ENCODE measurements around the gene UBAC2. TPM values are rescaled to one million over a fixed set of nuclear protein-coding genes. Genes with fewer than 3 reads are reported as not detected.

The UBAC2 gene
- total RNA-seq, 1 experiment from 2014 or later, result 45.8 TPM

- CTCF ChIA-PET, result no interaction called here
- no peaks in the 10 kb centered on the region for H3K9me3 ChIP-seq (ENCODE audit: low read depth, low read length, poor library complexity, severe bottlenecking)
- TF ChIP-seq, protein P1, sequence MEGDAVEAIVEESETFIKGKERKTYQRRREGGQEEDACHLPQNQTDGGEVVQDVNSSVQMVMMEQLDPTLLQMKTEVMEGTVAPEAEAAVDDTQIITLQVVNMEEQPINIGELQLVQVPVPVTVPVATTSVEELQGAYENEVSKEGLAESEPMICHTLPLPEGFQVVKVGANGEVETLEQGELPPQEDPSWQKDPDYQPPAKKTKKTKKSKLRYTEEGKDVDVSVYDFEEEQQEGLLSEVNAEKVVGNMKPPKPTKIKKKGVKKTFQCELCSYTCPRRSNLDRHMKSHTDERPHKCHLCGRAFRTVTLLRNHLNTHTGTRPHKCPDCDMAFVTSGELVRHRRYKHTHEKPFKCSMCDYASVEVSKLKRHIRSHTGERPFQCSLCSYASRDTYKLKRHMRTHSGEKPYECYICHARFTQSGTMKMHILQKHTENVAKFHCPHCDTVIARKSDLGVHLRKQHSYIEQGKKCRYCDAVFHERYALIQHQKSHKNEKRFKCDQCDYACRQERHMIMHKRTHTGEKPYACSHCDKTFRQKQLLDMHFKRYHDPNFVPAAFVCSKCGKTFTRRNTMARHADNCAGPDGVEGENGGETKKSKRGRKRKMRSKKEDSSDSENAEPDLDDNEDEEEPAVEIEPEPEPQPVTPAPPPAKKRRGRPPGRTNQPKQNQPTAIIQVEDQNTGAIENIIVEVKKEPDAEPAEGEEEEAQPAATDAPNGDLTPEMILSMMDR (conservative IDR thresholded peaks at IDR 0.05; ENCODE audit: low read depth, low read length), result no peak
- TF ChIP-seq EZH2 (IDR thresholded peaks at IDR 0.05; ENCODE audit: borderline replicate concordance, low read depth, low read length, poor library complexity, severe bottlenecking), result no peak
- DNase-seq (ENCODE audit: low spot score), result no peak
- POLR2A ChIA-PET (ENCODE audit: low non-redundant PET), result no interaction called here
- no TSS peak for BruUV-seq (replicated peaks)
- no peaks in the 10 kb centered on the region for H3K4me1 ChIP-seq (ENCODE audit: insufficient read depth, low read length, poor library complexity, severe bottlenecking)
- intact Hi-C loops (cut with micrococcal nuclease; ENCODE audit: unreplicated experiment), result no loop called here
- no peaks in the 10 kb centered on the region for H3K27me3 ChIP-seq (replicated peaks; ENCODE audit: insufficient read depth, low read depth, low read length, poor library complexity)
- no peaks in the 10 kb centered on the region for H3K36me3 ChIP-seq (ENCODE audit: insufficient read depth, low read length, poor library complexity, severe bottlenecking)
- no peak overlapping the region for H3K27ac ChIP-seq (ENCODE audit: low read depth, low read length, poor library complexity, severe bottlenecking)
- no peak overlapping the region for H3K4me3 ChIP-seq (ENCODE audit: low read depth, low read length, poor library complexity, severe bottlenecking)
These were observed 156.5 kb downstream of the UBAC2 start for GRCh38 chr13:99357131-99357596.

GRCh38 chr13:99357941-99358340 lies 157.3 kb downstream of the UBAC2 start:
- intact Hi-C loops (cut with micrococcal nuclease; ENCODE audit: unreplicated experiment), result no loop called here
- no peaks in the 10 kb centered on the region for H3K27me3 ChIP-seq (replicated peaks; ENCODE audit: insufficient read depth, low read depth, low read length, poor library complexity)
- H3K9me3 ChIP-seq (ENCODE audit: low read depth, low read length, poor library complexity, severe bottlenecking), result no peaks in the 10 kb centered on the region
- no peak overlapping the region for H3K4me3 ChIP-seq (ENCODE audit: low read depth, low read length, poor library complexity, severe bottlenecking)
- no peak overlapping the region for H3K27ac ChIP-seq (ENCODE audit: low read depth, low read length, poor library complexity, severe bottlenecking)
- CTCF ChIA-PET, result no interaction called here
- POLR2A ChIA-PET (ENCODE audit: low non-redundant PET), result no interaction called here
- no peaks in the 10 kb centered on the region for H3K4me1 ChIP-seq (ENCODE audit: insufficient read depth, low read length, poor library complexity, severe bottlenecking)
- no peak for DNase-seq (ENCODE audit: low spot score)
- no peaks in the 10 kb centered on the region for H3K36me3 ChIP-seq (ENCODE audit: insufficient read depth, low read length, poor library complexity, severe bottlenecking)
- no TSS peak for BruUV-seq (replicated peaks)
- TF ChIP-seq EZH2 (IDR thresholded peaks at IDR 0.05; ENCODE audit: borderline replicate concordance, low read depth, low read length, poor library complexity, severe bottlenecking), result no peak
- TF ChIP-seq, protein P1 (conservative IDR thresholded peaks at IDR 0.05; ENCODE audit: low read depth, low read length), result no peak

DNA sequence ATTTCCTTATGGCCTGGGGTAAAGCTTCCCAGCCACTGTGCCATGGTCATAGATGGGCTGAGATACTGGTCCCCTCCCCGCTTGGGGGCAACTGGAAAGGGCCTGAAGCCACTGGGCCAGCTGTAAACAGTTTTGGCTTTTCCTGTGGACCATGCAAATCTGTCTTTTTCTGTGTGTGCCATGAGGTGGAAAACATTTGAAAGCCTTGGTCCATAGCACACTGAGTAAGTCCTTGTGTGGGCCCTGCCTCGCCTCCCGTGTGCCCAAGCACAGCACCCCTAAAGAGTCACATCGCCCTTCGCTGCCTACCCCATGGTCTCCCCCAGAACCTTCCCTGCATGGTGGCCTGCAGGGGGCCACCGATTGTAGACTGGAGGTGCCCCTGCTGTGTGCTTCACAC lies 158.9 kb downstream of the UBAC2 start:
- ChIA-PET POLR2A (ENCODE audit: low non-redundant PET) (no interaction called here), CTCF (no interaction called here)
- Histone ChIP-seq H3K36me3 (ENCODE audit: insufficient read depth, low read length, poor library complexity, severe bottlenecking) (no peaks in the 10 kb centered on the region), H3K27me3 (replicated peaks; ENCODE audit: insufficient read depth, low read depth, low read length, poor library complexity) (no peaks in the 10 kb centered on the region), H3K9me3 (ENCODE audit: low read depth, low read length, poor library complexity, severe bottlenecking) (no peaks in the 10 kb centered on the region), H3K4me1 (ENCODE audit: insufficient read depth, low read length, poor library complexity, severe bottlenecking) (no peaks in the 10 kb centered on the region), H3K27ac (ENCODE audit: low read depth, low read length, poor library complexity, severe bottlenecking) (no peak overlapping the region), H3K4me3 (ENCODE audit: low read depth, low read length, poor library complexity, severe bottlenecking) (no peak overlapping the region)
- intact Hi-C loops (cut with micrococcal nuclease; ENCODE audit: unreplicated experiment), result no loop called here
- no TSS peak for BruUV-seq (replicated peaks)
- TF ChIP-seq EZH2 (IDR thresholded peaks at IDR 0.05; ENCODE audit: borderline replicate concordance, low read depth, low read length, poor library complexity, severe bottlenecking), result no peak
- TF ChIP-seq, protein P1 (conservative IDR thresholded peaks at IDR 0.05; ENCODE audit: low read depth, low read length), result no peak
- no peak for DNase-seq (ENCODE audit: low spot score)
